RWPE1 (cell line): ENCODE results near the gene CELF4.
A peak's percentile ranks its signal among the peaks of the same experiment; 100 is the strongest.

Source experiments
- CTCF ChIA-PET: fragments of 350-600 bp; sonication (Branson Sonifier 250); formaldehyde crosslinking; extraction: SDS; loops from one replicate; lab custom pipeline; 2021; lab: Yijun Ruan, JAX
- POLR2A ChIA-PET: fragments of 400-600 bp; formaldehyde crosslinking; extraction: SDS; loops from one replicate; lab custom pipeline; 2020; ENCODE audit warnings: antibody characterized with exemption; ENCODE audit not compliant: low non-redundant PET; lab: Yijun Ruan, JAX
- DNase-seq: peaks from one replicate; pipeline ENCODE4 v3.0.0; 2012; ENCODE audit warnings: low spot score
- H3K27ac ChIP-seq: fragments of 450-650 bp; 2 replicates; pipeline ENCODE4 v1.5.1; 2017
- CTCF ChIP-seq: fragments of 450-650 bp; conservative IDR thresholded peaks from 2 replicates; pipeline ENCODE4 v1.5.1; 2017; ENCODE audit warnings: low read depth, mild to moderate bottlenecking

Gene CELF4

GRCh38 chr18:37403788-37404187 lies 161.8 kb downstream of the CELF4 start:
- peak overlapping the region; percentile 63; the same call in 1 of the 2 replicates for H3K27ac ChIP-seq
- ChIA-PET POLR2A (no interaction called here), CTCF (no interaction called here)
- no peak for DNase-seq
- TF ChIP-seq CTCF, result no peak

DNA sequence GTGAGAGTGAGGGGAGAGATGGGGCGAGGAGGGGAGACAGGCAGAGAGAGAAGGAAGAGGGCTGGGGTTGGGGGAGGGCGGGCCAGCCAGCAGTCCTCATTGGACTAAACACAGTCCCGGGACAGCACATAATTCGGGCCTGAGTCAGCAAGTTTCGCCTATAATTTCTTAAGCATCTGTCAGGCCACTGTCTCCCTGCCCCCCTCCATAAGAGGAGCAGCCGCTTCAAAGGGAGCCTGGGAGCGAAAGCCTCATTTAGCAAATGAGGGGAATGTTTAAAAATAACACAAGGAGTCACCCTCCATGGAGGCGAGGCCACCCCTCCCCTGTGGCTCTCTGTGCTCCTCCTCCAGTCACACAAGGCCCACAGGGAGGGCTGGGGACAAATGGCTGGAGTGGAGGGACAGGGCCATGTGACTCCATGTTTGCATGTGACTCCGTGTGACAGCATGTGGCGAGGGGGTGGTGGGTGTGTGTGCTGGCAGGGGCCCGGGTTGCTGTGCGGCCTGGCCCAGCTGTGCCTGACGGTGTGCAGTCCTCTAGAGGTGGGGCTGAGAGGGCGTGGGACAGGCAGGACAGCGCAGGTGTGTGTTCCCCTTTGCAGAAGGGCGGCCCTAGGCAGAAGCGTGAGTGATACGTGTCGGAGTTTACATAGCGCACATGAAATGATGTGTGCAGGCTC lies 162.4 kb downstream of the CELF4 start:
- peak overlapping the region; percentile 63 for H3K27ac ChIP-seq
- POLR2A ChIA-PET, result no interaction called here
- CTCF ChIA-PET, result no interaction called here
- TF ChIP-seq CTCF, result no peak
- peak; percentile 52 for DNase-seq

GRCh38 chr18:37402735-37403099 lies 162.9 kb downstream of the CELF4 start:
- ChIA-PET POLR2A (no interaction called here), CTCF (no interaction called here)
- TF ChIP-seq CTCF, result no peak
- DNase-seq, result no peak
- H3K27ac ChIP-seq, result peak overlapping the region; percentile 63

DNA sequence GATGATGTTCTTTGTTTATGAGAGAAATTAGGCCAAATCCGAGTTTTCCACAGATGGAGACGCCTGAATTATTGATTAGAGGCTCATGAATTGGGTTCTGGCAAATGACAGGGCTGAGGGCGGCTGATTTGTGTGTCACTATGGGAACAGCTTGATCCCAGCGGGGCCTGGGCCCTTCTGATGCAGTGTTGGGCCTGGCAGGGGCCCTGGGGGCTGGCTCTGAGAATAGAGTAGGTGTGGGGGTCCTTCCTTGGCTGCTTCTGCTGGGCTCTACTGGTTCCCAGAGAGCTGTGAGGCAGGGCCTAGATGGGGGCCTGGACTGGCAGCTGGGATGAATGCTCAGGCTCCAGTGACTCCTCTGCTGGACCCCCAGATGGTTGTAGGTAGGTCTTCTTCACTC lies 164.8 kb downstream of the CELF4 start:
- no peak overlapping the region for H3K27ac ChIP-seq
- no peak for TF ChIP-seq CTCF
- CTCF ChIA-PET, result no interaction called here
- POLR2A ChIA-PET, result no interaction called here
- DNase-seq, result no peak

DNA sequence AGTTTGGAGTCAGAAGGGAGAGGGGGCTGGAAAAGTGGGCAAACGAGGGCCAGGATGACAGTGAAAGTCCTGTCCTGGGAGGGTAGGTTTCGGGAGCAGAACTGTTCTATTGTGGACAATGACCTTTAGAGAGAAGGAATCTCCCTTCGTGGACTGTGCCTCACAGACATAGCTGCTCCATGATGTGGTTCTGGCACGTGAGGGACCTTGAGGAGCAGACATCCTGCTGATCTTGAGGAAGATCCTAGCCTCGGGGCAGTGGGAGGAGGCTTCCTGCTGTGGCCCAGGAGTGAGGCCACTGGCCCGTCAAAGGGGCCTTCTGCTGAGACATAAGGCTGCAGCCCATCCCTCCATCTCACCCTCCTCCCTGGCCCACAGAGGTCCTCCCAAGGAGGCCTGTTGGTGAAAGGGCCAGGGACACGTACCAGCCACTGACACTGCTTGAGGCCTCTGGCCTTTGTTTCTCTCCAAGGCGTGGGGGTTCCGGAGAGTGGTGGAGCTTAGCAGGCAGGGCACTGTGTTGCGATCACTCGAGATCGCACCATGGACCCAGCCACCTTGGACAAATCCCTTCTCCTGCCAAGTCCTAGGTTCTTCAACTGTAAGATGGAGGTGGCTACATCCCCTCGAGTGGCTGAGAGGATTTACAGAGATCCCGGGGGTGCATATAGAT lies 167.2 kb downstream of the CELF4 start:
- TF ChIP-seq CTCF, result no peak
- no peak overlapping the region for H3K27ac ChIP-seq
- ChIA-PET CTCF (no interaction called here), POLR2A (no interaction called here)
- no peak for DNase-seq

- ChIA-PET CTCF (no interaction called here), POLR2A (no interaction called here)
- no peak for TF ChIP-seq CTCF
Measured at GRCh38 chr18:37397814-37398213, 167.8 kb downstream of the CELF4 start.

More at GRCh38 chr18:37397814-37398213, 167.8 kb downstream of the CELF4 start:
- no peak overlapping the region for H3K27ac ChIP-seq
- DNase-seq, result no peak
